Mucosa of descending colon (tissue), 3 donors: Measurements from ENCODE around the gene CECR2. TPM values are rescaled to one million over a fixed set of nuclear protein-coding genes. Genes with fewer than 3 reads are reported as not detected.

Experiments
- ATAC-seq: fragments of 200-7000 bp; cut with Tn5 transposase; one replicate; pipeline ENCODE4 v1.9.1; 2020; ENCODE audit warnings: mild to moderate bottlenecking, moderate library complexity
- DNase-seq, 3 donors: peaks; one replicate each; pipeline ENCODE4 v3.0.0-alpha.2; 2020
- H3K36me3 ChIP-seq: fragments of 200-600 bp; one replicate; pipeline ENCODE4 v1.8.0; 2021; ENCODE audit warnings: low read depth, mild to moderate bottlenecking
- H3K4me1 ChIP-seq: fragments of 200-600 bp; one replicate; pipeline ENCODE4 v1.8.0; 2021; ENCODE audit warnings: low read depth, mild to moderate bottlenecking
- H3K4me3 ChIP-seq: fragments of 200-600 bp; one replicate; pipeline ENCODE4 v1.8.0; 2021; ENCODE audit warnings: mild to moderate bottlenecking
- H3K9me3 ChIP-seq: fragments of 200-600 bp; one replicate; pipeline ENCODE4 v1.8.0; 2021; ENCODE audit warnings: mild to moderate bottlenecking
- CTCF ChIP-seq: fragments of 200-600 bp; IDR thresholded peaks from one replicate; pipeline ENCODE4 v1.8.0; 2022; ENCODE audit warnings: antibody characterized with exemption, mild to moderate bottlenecking
- intact Hi-C, 2 donors: fragments of 100-400 bp; cut with DNase I in 1 of 2; cut with micrococcal nuclease in 1 of 2; formaldehyde crosslinking; loops; one replicate each; pipeline versions ENCODE4 v1.11.0 to v1.11.1; 2022; cut with DNase I, micrococcal nuclease
- total RNA-seq, 3 donors: library from RNA; stranded (reverse); fragmentation: NEBNext Ultra II Directional in 2 of 3; extraction: Animal tissue kit (Norgen Biotek cat#: 25700) in 2 of 3; gene quantifications; one replicate each; pipeline versions ENCODE4 v1.2.1 to v1.2.4, GENCODE V29; 2021 to 2023
- donor health status: DM: no; HTN: no; CAD: no; lungs with moderate emphysema.
- donor health status: DM: no; HTN: no; CAD: no.
- donor health status: DM: no; HTN: yes; CAD: no.

CECR2 gene
- total RNA-seq, 3 donors from 2014 or later: 0.27 to 1.4 (median 0.29) TPM

GRCh38 chr22:17334059-17334458 lies 35.2 kb upstream of the CECR2 start:
- Histone ChIP-seq H3K4me1 (no peaks in the 10 kb centered on the region), H3K36me3 (no peaks in the 10 kb centered on the region), H3K4me3 (no peak overlapping the region), H3K9me3 (no peaks in the 10 kb centered on the region)
- DNase-seq (no peak), ATAC-seq (no peak)
- TF ChIP-seq CTCF: no peak
- intact Hi-C loops: no loop called here

GRCh38 chr22:17334983-17335382 lies 34.3 kb upstream of the CECR2 start:
- no peak for TF ChIP-seq CTCF
- Histone ChIP-seq H3K4me3 (no peak overlapping the region), H3K4me1 (no peaks in the 10 kb centered on the region), H3K36me3 (no peaks in the 10 kb centered on the region), H3K9me3 (no peaks in the 10 kb centered on the region)
- ATAC-seq: no peak
- intact Hi-C loops: no loop called here
- DNase-seq: no peak

GRCh38 chr22:17336061-17336460 lies 33.2 kb upstream of the CECR2 start:
- Histone ChIP-seq H3K9me3 (no peaks in the 10 kb centered on the region), H3K4me3 (no peak overlapping the region), H3K4me1 (no peaks in the 10 kb centered on the region), H3K36me3 (no peaks in the 10 kb centered on the region)
- DNase-seq (no peak), ATAC-seq (no peak)
- intact Hi-C loops: no loop called here
- no peak for TF ChIP-seq CTCF

- ATAC-seq (no peak), DNase-seq (no peak)
- TF ChIP-seq CTCF: no peak
- Histone ChIP-seq H3K4me3 (no peak overlapping the region), H3K36me3 (no peaks in the 10 kb centered on the region), H3K4me1 (no peaks in the 10 kb centered on the region), H3K9me3 (no peaks in the 10 kb centered on the region)
- intact Hi-C loops: no loop called here
These were observed 31.6 kb upstream of the CECR2 start for GRCh38 chr22:17337639-17338038.

GRCh38 chr22:17339095-17339693 lies 30.1 kb upstream of the CECR2 start:
- Histone ChIP-seq H3K9me3 (no peaks in the 10 kb centered on the region), H3K36me3 (no peaks in the 10 kb centered on the region), H3K4me1 (no peaks in the 10 kb centered on the region), H3K4me3 (no peak overlapping the region)
- TF ChIP-seq CTCF: no peak
- DNase-seq (no peak), ATAC-seq (no peak)
- intact Hi-C loops: no loop called here

- Histone ChIP-seq H3K4me3 (no peak overlapping the region), H3K9me3 (no peaks in the 10 kb centered on the region), H3K4me1 (no peaks in the 10 kb centered on the region), H3K36me3 (no peaks in the 10 kb centered on the region)
- DNase-seq (no peak), ATAC-seq (no peak)
- intact Hi-C loops: no loop called here
- TF ChIP-seq CTCF: no peak
These were observed 26.9 kb upstream of the CECR2 start for GRCh38 chr22:17342361-17342760.
